Measurements from ENCODE around the gene SELENOH.

The SELENOH gene

DNA sequence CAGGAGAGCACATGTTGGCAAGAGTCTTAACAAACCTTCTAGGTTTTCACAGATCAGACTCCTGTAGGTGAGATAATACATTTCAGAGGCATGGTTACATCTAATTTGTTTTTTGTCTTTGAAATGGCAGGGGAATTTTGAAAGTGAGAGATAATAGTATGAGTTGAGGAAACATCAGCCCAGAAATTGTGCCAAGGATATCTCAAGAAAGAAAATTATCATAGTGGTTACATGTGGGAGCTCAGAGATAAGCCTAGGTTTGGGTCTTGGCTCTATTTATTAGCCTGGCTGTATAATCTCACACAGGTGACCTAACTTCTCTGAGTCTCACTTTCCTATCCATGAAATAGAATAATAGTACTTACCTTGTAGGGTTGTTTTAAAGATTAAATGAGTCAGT is 9.9 kb downstream of the SELENOH start:
- DNase-seq = no peak

DNA sequence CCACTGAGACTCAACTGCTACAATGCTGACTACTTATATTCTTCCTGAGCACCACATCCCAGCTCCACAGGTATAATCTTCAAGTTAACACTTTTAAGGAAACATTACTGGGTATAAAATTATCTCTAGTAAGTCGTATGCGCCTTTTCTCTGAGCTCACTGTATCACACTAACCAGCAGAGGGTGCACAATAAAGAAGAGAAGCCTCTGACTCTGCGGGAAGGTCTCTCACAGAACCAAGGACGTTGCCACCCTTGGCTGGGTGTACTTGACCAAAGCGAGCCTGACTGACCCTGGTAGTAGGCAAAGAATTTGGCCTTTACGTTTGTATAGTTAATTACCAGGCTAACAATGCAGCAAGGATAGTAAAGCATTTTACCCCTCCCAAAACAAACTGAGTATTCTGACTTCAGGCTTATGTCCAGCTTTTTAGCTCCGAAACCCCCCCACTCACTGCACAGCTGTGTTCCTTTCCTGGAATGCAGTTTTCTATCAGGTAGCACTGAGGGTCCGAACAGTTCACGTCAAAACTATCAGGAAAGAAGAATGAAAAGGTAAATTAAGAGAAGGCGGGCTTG is 10.5 kb downstream of the SELENOH start, which contains the start of gene BTBD18:
TSS of gene BTBD18 (minus strand) at position 144 of the 578 bp plus-strand sequence. CDS start 631 bp downstream, outside the sequence.
- peak; percentile 23 for DNase-seq

DNA sequence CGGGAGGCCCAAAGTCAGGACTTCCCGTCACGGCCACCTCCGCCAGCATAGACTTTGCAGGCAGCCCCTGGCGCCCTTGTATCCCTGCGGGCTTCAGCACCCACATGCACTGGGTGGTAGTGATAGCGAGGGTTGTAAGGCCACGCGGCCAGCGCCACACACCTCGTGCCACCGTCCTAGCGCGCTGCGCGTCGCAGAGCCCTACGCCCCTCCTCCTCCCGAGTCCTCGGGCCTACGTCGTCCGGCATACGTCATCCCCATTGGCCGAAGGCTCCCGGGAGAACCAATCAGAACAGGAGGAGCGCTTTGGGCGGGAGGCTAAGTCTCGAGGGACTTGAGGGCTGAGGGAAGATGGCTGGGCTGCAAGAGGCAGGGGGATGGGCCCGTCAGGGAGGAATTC is 11.7 kb downstream of the SELENOH start:
- no peak for DNase-seq

DNA sequence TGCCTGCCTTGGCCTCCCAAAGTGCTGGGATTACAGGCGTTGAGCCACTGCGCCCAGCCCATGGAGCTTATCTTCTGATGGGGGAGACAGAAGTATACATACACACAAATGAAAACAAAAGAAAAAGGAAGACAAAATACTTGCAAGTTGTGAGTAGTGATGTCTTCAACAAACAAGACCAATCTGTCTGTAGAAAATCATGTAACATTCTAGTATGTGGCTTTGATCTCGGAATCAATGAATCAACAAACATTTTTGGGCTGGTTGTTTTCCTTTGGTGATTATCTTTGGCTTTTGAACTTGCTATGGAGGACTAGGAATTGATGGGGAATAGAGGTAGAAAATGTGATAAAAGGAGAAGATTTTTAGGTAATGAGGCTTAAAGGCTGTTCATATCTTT is 16.9 kb downstream of the SELENOH start:
- DNase-seq = no peak

DNA sequence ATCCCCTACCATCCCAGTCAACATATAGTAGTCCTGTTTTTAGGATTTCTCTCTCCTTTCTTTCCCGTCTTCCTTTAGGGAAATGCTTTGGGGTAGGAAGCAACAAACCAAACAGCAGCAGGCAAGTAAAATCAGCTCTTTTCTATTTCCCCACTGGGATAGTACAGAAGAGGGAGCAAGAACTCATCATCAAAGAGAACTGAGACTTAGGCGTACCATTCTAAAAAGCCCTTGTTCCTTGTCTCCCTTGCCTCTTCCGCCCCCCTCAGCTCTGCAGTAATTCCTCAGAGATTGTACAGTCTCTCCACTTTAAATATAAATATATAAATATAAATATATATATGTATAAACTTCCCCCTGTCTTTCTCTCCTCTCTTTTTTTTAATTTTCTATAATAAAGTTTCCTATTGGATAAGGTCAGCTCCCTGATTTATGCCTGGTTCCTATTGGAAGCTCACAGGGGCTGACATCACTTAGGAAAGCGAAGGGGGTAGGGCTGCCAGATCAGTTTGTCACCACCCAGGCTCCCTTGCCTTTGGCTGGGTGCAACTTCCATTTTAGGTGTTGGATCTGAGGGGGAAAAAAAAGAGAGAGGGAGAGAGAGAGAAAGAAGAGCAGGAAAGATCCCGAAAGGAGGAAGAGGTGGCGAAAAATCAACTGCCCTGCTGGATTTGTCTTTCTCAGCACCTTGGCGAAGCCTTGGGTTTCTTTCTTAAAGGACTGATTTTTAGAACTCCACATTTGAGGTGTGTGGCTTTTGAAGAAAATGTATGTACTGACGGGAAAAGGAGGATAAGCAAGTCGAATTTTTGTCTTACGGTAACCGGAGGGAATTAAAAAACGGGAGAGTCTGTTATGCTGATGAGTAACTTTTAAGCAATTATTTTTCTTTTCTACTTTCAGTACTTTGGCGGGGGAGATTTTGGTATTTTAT is 20.3 kb downstream of the SELENOH start, which contains the start of gene CTNND1:
TSS of gene CTNND1 (plus strand) at position 502 of the 934 bp plus-strand sequence. CDS start 29,677 bp downstream, outside the sequence.
- no peak for DNase-seq

DNA sequence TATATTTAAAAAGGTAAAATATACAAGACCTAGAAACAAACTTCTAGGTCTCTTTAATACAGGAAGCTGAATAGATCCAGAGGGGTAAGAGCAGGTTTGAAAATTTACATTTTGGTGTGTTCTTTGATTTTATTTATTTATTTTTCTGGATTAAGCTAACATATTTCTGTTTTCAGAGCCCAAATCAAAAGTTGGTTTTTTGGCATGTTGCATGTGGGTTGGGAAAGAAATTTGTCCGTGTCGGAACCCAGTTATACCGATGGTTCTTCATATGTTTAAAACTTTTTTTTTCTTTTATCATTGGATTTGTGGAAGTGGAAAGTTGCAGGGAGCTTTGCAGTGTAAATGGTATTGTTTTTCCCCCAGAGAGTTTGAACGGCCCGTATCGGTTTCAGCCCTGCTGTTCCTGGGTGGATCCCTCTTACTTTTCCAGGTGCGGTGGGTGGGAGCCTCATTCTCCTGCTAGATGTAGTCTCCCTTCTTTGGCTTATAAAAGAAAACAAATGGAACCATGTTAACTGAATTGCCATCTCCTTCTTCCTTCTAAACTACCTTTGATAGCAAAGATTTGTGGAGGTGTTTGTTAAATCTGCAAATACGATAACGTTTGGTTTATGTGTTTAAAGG is 21.1 kb downstream of the SELENOH start:
- DNase-seq = no peak

DNA sequence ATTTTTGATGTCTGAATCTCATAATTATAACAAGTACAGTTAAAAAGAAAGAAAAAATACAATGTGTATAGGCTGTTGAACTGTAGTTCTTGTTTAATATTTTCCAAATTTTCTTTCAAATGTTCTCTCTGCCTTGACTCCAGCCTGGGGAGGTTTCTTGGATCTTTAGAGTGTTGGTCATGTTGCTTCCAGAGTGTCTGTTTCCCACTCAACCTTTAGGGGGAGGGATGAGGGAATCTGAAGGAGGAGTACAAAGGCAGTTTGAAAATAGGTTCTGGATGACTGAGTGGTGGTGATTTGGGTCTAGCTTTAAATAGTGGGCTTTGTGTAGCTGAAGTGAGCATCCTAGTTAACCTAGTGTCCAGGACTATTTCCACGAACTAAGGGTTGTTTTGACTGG is 22.3 kb downstream of the SELENOH start:
- no peak for DNase-seq

DNA sequence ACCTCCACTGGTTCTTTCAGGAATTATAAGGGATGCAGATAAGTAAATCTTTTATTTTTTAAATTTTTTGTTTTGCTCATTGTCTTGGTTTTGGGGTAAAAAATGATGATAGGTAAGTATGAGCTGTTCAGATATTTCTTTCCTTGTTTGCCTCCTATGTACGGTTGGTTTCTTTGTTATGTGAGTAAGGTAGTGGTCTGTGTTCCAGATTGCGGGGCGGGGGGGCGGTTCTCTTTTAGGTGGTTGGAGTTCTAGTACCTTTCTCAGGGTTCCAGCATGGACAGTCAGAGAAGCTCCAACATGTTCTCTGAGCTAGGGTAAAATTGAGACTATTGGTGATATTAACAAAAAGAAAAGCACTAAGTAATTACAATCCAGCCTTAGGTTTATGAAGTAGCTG is 22.7 kb downstream of the SELENOH start:
- DNase-seq = no peak

DNA sequence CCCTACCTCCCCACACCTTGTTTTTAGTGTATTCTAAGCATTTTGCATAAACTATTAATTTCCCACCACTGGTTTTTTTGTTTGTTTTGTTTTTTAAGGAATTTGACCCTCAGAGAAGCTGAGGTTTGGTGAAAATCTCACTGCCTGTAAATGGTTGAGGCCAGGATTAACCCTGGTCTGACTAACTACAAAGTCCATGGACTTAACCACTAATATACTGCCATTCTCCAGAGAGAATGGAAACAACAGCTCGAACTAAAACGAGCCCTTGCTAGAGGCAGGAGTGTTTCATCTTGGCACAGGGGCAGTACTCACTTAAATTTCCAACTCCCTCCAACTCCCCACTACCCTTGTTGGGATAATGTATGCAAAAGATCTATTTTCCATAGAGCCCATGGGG is 23.3 kb downstream of the SELENOH start:
- DNase-seq = no peak

DNA sequence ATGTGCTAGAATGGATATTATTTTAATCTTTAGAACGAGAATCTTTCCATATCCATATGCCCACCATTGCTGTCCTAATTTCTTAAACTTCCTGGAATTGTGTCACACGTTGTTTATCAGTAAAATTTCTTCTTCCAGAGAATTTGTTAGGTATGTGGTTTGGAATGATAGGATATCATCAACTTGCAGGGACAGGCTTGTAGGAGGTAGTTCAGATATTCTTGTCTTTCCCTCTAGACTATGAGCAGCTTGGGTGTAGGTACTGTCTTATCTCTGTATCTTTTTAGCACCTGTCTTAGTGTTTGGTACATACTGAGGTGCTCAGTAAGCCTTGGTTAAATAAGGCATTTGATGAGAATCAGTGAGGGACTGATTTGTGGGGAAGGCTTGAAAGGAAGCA is 23.7 kb downstream of the SELENOH start:
- no peak for DNase-seq

DNA sequence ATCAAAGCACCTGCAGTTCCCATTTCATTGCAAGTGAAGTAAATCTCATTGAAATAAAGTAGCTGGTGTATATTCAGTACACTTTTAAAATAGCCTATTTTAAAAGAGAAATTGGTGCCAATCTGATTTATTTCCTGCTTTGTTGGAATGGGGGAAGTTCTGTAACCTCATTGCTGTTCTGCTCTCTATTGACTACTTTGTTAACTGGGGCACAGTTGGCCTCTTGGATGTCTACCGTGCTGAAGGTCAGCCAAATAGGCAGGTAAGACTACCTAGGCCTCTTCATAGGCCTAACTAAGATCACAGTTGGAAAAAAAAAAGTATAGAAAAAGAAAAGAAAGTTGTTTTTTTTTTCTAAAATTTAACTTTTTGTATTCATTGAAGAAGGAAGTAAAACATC is 29.5 kb downstream of the SELENOH start:
- DNase-seq = no peak

DNA sequence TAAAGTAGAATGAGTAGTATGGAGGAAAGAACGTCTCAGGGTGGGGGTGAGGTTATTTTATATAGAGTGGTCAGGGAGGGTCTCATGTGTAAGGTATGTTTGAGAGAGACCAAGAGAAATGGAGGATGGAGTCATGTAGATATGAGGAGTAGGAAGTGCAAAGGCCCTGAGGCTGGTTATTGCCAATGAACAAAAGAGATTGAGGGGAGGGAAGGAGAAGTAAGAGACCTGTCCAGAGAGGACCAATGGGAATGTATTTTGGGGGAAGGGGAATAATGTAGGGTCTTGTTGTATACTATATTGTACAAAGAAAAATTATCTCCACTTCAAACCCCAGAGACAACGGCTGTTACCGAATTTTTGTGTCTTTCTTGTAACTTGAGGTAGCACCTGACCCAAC is 30.1 kb downstream of the SELENOH start:
- no peak for DNase-seq

DNA sequence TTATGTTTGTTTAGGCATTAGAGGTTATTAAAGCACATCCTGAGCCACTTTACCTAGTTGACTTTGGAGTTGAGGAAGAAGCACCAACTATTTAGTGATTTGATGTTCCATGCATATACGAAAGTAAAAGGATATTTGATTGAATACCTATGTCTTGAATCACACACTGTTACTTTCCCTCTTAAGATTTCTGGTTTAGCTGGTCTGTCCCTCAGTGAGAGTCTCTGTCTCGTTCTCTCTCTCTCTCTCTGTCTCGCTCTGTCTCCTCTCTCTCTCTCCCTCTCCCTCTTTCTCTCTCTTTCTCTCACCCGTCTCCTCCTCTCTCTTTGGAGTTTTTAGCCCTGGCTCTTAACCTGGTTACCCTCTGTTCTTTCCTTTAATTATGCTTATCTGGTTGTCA is 31.3 kb downstream of the SELENOH start:
- no peak for DNase-seq

DNA sequence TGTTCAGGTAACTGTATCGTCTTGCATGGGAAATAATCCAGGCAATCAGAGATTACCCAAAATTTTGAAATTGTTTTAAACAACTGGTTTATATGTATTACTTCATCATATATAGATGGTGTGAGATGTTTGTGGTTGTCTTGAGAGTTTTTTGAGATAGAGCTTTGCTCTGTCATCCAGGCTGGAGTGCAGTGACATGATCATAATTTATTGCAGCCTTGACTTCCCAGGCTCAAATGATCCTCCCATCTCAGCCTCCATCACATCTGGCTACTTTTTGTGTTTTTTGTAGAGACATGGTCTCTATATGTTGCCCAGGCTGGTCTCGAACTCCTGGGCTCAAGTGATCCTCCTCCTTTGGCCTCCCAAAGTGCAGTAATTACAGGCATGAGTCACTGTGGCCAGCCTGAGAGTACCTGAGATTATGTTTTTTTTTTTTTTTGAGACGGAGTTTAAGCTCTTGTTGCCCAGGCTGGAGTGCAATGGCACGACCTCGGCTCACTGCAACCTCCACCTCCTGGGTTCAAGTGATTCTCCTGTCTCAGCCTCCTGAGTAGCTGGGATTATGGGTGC is 31.8 kb downstream of the SELENOH start:
- DNase-seq = no peak

DNA sequence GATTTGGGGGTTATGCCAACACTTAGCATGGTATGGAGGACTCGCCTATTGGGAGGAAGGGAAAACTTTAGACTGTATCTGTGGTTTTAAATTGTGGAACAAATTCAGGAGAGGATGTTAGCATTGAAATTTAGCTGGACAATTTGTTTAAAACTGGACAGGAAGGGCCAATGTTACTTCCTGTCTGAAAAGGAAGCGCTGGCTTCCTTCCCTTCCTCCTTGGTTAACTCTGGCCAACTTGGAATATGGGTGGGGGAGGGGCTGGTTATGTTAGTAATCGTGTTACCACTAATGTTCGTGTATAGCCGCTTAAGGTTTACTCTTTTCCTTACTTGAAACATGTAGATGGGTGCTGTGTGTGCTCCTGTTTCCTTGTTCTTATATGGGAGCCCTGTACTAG is 34.2 kb downstream of the SELENOH start:
- DNase-seq = no peak

DNA sequence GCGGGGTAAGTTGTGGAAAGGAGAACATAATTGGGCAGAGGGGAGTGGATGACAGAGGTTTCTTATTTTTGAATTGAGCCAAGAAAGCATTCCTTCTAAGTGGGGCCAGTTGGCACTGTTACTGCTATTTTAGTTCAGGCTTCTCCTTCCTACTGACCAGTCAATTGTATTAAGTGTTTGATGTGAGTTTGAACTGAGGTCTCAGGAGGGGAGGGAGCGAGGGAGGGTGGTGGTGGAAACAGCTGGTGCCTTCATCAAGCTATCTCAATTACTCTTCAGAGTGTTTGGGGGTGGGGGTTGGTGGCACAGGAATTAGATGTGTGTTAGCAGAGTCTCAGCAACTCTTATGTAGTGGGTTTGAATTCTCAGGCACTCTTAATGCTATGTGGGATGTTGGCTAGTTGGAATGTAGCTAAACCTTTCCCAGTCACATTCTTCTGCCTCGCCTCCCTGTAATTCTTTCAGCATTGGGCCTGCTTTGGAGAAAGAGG is 34.8 kb downstream of the SELENOH start:
- DNase-seq = no peak

DNA sequence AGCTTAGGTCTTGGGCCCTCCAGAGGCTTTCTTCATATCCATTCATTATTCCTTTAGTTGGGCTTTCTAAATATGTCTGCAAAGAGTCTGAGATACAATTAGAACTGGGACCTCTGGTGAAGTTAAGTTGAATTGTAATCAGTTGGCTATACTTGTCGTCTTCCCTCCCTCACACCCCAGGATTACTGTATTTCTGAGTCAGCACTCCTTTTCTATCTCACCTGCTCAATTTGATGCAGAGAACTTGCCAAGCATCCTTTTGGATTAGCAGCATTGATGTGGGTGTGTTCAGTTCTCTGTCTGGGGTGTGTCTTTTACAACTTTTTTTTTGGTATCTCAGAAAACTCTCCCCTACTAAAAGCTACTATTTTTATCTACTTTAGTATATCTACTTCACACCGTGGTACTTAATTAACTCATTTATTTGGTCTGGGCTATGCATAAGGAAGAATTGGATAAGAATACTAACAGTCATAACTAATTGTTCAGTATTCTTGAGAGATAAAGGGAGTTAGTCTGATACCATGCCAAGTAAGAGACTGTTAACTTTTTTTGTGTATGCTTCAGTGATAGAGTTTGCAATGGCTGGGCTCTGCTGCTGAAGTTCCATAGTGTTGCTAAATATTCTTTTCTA is 35.4 kb downstream of the SELENOH start:
- no peak for DNase-seq

DNA sequence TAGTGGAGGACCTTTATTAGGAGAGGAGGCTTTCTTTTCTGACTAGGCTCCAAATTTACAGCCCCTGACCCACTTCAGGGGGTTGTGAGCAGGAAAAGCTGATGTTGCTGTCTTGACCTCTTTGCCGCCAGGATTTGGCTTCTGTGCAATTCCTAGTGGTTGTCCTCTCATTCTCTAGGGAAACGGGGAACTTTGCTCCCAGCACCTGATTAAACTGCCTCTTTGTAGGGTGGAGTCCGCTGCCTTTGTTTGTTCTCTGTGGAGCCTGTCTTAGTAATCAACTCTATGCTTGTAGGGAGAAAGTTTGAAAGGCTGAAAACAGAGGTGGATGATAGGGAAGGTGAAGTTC is 36.7 kb downstream of the SELENOH start:
- no peak for DNase-seq

DNA sequence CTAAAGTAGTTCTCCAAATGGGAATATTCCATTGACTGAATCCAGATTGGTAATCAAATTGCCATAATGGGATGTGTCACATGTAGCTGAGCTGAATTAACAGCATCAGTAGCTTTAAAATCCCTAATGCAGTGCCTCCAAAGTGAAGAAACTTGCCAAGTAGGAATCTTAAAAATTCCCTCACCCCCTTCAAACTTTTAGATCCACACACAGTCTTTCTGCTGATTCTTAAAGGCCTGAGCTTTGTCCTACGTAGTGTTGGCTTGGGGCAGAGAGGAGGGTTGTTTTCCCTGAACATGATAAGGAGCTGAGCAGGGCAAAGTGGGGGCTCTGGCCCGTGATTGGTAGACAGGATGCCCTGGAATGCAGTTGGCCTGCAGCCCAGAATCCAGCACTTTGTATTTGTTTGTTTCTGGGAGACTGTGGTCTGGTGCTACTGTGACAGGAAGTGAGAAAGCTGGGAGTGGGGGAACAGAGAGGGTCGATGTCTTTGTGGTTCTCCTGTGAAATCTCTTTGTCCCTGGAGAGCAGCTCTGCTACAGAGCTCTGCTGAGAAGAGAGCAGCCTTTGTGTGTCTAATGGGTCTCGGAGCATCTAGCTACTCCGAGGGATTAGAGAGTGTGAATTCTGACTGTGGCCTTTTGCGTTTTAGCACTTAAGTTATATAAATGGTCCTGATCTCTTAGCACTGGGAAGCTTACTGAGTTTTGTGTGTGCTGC is 37.2 kb downstream of the SELENOH start:
- no peak for DNase-seq

DNA sequence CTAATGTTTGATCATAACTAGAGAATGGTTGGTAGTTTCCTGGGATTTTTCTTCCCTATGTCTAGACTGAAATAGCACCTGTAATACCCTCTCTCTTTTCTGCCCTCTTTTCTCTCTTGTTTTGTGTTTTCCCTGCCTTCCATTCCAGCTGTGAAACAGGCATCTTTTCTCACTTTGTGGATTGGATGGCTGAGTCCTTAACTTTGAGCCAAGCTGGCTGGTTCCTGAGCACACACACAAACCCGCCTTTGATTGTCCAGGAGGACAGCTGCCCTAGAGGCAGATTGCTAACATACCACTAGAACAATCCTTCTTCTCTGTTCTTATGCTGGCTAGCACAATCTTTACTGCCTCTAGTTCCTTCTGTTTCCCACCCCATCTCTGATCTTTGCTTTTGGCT is 38.0 kb downstream of the SELENOH start:
- DNase-seq = no peak

DNA sequence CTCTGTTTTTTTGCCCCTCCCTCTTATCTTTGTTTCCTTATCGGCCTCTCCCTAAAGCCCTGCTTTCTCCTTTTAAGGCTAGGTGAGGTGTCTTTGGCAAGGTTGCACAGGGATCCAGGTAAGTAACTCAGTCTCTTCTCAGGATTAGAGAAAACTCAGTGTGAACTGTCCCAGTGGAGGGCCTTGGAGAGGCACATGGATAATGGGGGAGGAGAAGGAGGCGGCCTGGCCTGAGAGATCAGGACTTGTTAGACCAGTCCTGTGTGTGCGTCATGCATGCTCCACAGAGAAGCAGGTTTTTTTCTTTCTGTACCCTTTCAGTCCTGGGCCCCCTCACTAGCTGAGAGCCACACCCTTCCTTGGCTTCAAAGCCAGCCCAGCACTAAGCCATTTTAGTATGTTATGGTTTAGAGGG is 40.2 kb downstream of the SELENOH start:
- no peak for DNase-seq

DNA sequence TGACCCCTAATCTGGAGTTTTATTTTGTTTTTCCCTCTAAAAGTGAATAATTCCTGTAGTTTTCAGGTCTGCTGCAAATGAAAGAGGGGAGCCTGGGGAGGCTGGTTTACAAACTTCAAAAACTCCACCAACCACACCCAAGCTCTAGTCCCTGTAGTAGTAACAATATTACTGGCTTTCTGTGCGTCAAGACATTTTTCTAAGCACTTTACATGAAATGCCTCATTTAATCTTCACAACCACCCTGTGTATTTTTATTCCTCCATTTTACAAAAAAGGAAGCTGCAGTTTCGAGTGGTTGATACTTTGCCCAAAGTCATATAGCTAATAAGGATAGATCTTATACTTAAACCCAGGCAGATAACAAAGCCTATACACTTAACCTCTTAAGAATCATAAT is 43.8 kb downstream of the SELENOH start:
- DNase-seq = no peak
